Inflammatory macrophage treated with lipopolysaccharide for 4 hours (primary cell): ENCODE results near the gene NUDT22.

Source experiments
- DNase-seq: peaks from one replicate; pipeline ENCODE4 v3.0.0-alpha.2; 2020

Gene NUDT22

DNA sequence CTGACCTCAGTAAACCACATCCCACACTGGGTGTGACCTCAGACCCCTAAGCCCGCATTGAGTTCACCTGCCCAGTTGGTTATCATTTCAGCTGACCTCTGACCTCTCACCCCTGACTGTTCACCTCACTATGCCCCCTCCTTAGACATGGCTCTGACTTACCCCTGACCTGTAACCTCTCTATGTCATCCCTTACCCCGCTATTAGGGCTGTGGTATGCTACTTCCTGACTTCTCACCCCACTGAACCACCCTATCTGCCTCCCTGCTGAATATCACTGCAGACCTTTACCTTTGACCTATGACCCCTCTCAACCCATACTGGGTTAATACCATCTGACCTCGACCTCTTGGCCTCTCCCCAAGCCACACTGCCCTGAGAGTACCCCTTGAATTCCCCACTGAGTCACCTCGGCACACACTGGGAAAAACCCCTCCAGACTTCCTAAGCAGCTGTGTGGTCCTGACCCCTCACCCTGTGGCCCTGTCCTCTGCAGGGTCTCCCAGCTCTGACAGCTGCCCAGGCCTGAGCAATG, 33.5 kb downstream of the NUDT22 start:
- DNase-seq = peak; percentile 49

DNA sequence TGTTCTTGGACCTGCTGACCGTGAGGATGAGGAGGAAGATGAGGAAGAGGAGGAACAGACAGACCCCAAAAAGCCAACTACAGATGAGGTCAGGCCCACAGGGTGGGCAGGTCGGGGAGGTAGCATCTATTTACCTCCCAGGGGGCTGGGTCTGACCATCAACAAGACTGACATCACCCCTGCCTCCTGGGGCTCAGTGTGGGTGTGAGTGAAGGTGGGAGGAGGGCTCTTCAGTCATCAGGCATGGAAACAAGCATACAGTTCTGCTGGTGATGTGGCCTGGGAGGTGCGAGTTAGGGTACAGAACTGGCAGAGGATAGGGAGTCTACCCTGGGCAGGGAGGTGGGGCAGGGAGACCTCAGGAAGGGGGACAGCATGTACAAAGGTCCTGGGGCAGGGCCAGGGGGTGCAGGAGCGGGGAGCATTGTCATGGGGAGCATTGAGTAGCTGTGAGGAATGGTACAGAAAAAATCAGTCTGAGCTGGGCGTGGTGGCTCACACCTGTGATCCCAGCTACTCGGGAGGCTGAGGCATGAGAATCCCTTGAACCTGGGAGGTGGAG, 34.2 kb downstream of the NUDT22 start:
- DNase-seq = no peak

DNA sequence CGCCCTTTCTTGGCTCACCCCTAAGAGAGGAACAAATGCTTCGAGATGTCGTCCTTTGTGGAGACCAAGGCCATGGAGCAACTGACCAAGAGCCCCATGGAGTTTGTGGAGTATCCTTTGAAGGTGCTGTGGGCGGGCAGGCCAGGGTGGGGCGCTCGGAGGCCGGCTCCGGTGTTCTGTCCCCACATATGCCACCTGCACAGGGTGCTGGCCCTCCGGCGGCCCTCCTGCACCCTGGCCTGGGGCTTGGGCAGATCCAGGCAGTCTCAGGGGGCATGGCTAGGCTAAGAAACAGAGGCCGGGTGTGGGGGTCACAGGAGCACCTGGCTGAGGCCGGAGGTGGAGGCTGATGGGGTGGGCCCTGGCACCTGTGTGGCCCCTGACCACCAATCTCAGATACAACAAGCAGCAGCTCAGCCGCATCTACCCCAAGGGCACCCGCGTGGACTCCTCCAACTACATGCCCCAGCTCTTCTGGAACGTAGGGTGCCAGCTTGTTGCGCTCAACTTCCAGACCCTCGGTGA, 35.5 kb downstream of the NUDT22 start:
- DNase-seq = no peak

DNA sequence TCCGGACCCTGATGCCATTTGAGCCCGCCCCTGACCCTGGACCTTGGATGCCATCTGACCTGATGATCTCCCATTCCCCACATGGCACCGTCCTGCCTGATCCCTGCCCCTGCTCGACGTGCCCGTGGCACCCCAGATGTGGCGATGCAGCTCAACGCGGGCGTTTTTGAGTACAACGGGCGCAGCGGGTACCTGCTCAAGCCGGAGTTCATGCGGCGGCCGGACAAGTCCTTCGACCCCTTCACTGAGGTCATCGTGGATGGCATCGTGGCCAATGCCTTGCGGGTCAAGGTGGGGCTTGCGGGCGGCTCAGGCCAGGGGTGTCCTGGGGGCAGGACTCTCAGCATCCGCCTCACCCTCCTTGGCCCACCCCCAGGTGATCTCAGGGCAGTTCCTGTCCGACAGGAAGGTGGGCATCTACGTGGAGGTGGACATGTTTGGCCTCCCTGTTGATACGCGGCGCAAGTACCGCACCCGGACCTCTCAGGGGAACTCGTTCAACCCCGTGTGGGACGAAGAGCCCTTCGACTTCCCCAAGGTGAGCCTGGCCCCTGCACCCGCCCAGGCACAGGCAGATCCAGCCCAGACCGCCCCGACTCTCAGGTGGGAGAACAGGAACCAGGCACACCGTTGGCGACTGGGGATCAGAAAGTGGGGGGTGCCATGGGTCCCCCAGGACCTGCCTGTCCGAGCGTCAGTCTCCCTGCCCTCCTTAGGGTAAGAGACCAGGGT, 36.4 kb downstream of the NUDT22 start:
- DNase-seq = no peak

DNA sequence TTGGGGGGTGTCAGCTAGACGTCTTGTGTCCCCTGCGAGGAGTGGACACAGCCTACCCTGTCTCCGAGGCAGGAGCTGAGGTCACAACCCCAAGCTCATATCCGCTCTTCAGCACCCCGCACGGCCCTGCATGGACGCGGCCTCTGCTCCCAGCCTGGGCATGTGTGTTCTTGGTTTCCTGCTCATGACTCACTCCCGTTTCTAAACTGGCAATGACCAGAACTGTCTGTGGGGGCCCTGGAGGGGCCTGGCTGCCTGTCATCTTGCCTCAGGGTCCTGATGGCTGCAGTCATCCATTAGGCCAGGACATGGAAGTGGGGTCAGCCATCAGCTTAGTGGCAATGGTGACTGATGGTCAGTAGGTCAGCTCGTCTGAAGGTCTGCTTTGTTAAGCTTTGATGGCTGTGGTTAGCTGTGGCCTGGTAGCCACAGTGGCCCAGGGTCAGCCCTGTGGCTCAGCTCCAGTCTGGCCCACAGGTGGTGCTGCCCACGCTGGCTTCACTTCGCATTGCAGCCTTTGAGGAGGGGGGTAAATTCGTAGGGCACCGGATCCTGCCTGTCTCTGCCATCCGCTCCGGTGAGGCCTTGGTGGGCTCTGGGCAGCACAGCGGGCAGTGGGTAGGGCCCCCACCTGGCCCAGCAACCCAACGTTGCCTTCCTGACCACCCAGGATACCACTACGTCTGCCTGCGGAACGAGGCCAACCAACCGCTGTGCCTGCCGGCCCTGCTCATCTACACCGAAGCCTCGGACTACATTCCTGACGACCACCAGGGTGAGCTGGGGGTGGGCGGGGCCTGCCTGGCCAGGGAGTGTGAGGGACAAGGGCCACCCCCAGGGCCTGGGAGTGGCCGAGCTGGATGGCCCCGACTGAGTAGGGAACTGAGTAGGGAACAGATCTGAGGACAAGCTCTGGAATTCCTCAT, 37.2 kb downstream of the NUDT22 start:
- no peak for DNase-seq

DNA sequence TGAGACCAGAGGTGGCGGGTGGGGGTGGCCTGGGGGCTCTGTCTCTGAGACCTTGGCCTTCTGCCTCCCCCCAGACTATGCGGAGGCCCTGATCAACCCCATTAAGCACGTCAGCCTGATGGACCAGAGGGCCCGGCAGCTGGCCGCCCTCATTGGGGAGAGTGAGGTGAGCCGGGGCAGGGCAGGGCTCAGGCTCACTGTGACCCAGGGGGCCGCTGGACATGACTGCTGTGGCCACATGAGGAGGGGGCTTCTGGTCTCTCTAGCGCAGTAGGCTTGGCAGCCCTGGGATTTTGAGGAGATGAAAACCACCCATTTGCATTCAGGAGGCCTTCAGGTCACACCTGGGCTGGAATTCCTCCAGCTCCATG, 37.9 kb downstream of the NUDT22 start:
- DNase-seq = no peak

DNA sequence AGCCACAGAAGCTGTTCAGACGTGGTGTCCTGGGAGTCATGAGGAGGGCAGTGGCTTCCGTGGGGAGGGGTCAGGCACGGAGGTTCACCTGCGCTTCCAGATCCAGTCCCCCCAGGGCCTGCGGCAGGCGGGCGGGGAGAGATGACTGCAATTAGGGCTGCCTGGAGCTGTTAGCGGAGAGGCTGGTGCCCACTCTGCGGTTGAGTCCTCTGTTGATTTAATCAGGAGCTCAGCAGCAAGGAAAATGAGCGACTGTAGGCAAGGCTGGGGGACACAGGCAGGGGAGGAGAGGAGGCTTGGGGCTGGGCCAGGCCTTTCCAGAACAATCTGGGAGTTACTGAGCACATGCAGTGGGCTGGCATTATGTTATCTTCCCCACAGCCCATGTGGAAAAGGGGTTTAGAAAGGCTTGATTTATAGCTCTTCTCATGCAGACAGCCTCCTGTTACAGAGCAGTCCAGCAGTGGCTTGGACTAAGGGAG, 38.3 kb downstream of the NUDT22 start:
- no peak for DNase-seq

DNA sequence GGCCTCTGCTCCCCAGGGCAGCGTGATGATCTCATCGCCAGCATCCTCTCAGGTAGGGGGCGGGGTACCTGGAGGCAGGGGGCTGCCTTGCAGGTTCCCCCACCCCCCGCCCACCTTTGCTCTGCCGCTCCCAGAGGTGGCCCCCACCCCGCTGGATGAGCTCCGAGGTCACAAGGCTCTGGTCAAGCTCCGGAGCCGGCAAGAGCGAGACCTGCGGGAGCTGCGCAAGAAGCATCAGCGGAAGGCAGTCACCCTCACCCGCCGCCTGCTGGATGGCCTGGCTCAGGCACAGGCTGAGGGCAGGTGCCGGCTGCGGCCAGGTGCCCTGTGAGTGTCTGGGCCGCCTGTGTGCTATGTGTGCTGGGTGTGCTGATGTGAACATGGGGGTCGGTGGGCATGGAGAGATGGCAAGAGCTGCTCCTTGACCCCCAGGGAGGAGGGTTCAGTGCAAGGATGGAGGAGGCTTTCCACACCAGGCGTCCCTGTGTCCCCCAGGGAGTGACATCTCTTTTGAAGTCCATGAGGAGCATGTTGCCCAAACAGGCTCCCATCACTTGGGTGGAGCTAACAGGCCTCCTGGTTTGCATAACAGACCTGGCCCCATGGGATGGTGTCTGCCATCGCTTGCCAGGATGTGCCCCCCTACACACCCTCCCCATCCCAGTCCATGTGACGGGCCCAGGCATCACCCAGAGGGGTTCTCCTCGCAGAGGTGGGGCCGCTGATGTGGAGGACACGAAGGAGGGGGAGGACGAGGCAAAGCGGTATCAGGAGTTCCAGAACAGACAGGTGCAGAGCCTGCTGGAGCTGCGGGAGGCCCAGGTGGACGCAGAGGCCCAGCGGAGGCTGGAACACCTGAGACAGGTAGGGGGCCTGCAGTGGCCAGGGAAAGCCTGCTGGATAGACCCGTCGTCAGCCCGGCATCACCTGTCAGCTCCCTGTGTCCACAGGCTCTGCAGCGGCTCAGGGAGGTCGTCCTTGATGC, 39.4 kb downstream of the NUDT22 start:
- DNase-seq = no peak

DNA sequence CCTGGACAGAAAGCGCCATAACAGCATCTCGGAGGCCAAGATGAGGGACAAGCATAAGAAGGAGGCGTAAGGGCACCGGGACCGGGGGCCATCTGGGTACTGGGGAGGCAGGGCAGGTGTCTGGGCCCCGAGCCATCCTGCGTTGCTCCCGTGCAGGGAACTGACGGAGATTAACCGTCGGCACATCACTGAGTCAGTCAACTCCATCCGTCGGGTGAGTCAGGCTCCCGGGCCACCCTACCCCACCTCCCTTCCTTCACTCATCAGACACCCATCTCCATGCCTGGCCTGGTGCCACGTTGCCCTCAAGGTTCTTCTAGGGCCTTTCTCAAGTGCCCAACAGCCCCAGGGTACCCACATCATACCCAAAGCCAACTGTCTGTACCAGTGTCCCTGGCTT, 40.3 kb downstream of the NUDT22 start:
- no peak for DNase-seq

DNA sequence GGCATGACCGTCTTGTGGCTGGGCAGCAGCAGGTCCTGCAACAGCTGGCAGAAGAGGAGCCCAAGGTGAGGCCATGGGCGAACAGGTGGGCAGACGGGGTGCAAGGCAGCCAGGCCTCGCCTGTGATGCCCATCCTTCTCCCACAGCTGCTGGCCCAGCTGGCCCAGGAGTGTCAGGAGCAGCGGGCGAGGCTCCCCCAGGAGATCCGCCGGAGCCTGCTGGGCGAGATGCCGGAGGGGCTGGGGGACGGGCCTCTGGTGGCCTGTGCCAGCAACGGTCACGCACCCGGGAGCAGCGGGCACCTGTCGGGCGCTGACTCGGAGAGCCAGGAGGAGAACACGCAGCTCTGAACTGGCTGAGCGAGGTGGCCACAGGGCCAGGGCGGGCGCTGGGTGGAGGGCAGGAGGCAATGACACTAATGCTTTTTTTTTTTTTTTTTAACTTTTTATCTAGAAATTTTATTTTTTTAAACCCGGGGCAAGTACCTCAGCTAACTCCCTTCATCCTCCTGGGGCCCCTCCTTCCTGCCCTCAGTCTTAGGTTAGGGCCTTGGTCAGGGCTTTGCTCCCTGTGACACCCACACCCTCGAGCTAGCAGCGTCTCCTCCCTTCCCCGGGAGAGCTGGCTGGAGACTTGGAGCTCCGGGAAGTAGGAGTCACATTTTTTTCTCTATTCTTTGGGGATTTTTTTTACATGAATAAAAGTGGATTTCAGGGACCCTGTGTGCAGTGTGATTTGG, 41.3 kb downstream of the NUDT22 start:
- no peak for DNase-seq

DNA sequence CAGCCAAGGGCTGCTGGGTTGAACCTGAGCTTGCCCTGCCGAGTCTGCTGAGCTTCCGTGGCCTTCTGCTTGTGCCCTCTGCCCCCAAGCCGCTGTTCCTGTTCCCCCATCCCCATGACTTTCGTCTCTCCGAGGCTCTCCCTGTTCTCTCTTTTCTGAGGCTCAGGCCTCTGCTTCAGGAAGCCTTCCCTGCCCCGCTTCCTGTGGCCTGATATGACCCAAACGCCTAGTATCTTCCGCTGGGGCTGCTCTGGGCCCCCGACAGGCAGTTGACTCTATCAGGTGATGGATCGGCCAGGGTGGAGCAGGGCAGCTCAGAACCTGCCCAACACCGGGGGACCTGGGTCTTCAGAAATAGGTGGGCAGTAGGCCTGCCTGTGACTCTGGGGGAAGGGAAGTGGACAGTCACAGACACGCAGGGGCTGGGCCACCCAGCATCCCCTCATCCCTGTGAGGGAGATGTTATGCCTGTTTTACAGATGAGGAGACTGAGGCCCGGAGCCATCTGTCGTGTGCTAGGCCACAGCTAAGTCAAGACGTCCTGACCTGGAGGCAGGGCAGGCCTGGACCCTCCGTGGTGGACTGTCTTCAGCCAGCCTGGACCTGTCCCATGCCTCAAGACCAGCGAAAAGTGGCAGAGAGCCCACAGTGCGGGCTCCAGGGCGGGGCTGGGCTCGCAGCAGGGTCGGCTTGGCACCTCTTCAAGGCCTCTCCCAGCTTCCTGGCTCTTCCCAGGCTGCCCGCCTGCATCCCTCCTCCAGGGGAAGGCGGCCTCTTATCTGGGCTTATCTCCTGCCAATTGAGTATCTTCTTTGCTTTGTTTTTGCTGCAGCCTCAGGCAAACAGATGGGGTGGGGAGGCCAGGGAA, 42.2 kb downstream of the NUDT22 start:
- peak; percentile 45 for DNase-seq

DNA sequence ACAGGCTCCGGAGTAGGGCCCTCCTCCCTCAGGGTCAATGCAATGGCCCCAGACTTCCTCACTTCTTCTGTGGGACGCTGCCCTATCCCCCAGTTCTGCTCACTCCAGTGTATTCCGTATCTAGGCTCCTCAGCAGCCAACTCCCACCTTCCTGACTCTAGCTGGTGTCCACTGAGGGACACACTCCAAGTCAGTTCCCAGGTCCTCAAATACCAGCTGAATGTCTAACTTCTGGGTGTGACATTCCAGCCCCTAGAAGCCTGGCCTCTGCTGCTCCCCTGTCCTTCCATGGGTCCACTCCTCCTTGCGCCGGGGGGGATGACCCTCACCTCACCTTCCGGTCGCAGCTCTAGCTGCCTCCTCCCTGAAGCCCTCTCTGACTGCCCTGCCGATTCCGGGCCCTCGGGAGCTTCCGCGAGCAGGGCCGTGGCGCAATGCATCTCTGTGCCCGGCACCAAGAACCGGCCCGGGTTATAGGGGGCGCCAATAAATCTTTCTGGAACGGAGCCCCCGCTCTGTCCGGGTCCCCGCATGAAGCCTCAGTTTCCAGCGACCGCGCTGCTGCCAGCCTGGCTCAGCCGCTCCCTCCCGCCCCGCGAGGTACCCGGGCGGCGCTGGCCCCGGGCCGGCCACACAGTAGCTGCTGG, 42.9 kb downstream of the NUDT22 start:
- DNase-seq = peak; percentile 55

DNA sequence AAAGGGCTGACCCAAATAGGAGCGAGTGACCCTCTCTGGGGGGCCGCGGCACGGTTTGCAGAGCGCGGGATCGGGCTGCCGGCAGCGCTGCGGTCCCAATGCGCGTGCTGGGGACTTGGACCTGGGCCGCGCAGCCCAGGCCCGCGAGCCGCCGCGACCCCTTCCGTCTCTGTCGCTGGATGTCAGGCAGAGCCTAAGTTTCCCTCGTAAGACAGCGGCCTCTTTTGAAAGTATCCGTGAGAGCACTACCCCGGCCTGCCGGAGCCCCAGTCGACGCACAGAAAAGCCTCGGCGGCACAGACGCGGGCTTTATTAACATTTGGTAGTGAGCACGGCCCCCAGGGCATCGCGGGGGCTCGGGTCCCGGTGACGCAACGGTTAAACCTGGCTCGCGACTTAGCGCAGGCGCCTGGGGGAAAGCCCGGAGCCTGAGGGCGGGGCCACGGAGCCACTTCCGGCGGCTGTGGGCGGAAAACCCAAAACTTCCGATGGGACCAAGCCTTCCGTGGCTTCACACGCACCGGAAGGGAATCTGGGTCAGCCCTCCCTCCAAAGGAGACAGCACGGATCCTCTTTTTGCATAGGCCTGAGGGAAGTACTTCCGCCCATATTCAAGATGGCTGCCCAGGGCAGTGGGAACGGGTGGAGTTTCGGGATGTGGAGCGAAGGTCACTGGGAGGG, 43.6 kb downstream of the NUDT22 start:
- DNase-seq = peak; percentile 100

DNA sequence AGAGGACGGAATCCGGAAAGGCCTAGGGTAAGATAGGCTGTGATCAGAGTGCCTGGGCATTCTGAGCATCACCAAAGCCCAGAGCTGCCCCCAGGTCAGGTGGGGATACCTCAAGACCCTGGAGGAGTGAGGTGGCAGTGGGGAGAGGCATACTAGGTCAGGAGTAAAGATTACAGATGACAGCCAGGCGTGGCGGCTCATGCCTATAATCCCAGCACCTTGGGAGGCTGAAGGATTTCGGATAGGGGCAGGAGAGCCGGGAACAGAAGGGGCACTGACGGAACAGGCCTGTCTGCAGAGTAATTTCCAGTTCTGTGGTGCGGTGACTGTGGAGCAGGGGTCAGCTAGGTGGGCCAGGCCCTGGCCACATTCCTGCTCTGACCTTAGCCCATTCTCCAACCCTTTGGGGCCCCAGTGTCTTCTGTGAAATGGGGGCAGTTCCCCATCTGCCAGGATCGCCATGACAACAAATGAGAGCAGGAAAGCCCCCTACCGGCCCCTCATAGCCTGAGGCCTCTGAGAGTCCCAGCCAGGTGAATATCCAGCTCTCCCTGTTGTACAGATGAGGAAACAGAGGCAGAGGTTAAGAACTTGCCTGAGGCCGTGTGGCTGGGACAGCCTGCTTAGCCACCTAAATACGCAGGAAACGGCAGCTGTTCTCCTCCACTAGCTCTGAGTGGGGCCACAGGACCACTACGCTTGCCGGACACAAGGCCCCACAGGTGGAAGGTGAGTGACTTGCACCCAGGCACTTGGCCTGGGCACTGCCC, 49.1 kb downstream of the NUDT22 start:
- no peak for DNase-seq

DNA sequence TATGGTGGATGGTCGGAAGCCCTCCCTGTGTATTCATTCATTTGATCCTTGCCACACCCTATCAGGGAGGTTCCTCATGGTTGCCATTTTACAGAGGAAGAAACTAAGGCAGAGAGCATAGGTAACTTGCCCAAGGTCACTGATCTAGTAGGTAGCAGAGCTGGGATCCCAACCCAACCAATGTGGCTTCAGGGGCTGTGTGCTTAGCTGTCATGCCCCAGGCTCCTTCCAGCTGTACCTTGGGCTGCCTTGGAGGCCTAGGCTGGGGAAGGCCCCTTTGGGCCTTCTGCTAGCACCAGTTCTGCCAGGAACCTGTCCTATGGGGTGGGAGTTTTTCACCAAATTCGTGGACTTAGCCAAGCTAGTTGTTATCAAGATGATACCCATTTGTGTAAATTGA, 49.8 kb downstream of the NUDT22 start:
- no peak for DNase-seq

DNA sequence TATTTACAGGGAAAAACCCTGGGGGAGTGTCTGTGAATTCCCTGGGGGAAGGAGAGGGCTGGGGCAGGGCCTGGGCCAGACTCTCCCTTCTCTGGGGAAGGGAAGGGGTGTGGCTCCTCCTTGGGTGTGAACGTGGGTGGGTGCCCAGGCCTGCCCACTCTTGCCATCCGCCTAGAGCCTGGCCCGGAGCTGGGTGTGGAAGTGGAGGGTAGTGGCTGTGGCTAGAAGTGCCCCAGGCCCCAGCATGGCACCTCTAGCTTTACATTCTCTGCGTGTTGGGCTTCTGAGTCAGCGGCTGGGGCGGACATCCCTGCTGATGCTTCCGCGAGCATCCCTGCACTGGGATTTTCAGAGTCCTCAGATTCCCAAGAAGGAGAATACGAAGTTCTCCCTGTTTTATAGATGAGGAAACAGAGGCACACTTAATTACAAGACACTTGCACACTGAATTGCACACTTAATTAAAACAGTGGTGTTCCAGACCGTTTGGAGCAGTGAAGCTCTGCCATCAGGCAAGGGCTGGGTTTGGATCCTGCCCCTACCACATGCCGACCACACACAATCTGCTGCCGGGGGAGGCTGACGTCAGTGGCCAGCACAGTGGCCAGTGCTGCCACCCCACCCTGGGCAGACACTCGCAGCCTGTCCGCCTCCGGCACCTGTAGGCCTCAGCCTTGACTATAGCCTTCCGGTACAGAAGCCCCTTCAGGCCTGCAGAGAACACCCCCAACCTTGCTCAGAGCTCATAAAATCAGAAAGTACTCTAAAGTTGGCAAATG, 50.8 kb downstream of the NUDT22 start:
- peak; percentile 21 for DNase-seq

DNA sequence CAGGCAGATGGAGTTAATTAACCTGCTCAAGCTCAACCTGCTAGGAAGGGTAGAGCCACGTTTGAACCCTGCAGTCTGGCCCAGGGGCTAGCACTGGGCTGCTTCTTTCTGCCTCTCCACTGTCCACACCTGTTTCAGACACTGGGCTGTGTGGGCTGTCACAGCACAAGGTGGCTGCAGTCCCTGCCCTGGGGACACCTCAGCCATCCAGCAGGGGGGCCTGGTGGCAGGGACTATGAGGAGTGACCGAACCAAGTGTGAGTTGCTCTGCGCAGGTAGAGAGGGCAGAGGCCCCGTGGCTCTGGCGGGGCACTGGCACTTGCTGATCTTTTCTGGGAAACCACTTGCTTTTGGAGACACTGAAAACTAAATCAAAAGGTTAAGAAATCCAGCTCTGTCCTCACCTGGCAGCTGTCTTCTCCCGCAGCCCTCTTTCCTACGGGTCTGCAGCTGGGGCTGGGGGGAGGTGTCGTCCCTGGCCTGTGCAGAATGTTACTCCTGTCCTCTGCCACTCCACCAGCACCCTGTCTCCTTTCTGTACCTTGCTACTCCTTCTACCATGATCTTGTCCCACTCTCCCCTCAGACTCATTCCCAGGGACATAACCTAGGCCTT, 52.6 kb downstream of the NUDT22 start:
- DNase-seq = no peak
